BLaER1 treated with 17β-estradiol and CSF1 and Interleukin-3, amounts not matched to agents 10 nM and 100 nM (cell line): Measurements from ENCODE around the gene SLC22A31.

Source experiments
- H3K27ac ChIP-seq, 11 experiments: shearing (Covaris generic); formaldehyde crosslinking; 2 replicates each; pipeline ENCODE4 v1.8.1; 2022
- H3K27me3 ChIP-seq, 11 experiments: shearing (Covaris generic); formaldehyde crosslinking; 2 replicates each; pipeline ENCODE4 v1.8.1; 2022
- H3K36me3 ChIP-seq, 11 experiments: shearing (Covaris generic); formaldehyde crosslinking; 2 replicates each; pipeline ENCODE4 v1.8.1; 2022
- H3K4me1 ChIP-seq, 10 experiments: shearing (Covaris generic); formaldehyde crosslinking; 2 replicates each; pipeline ENCODE4 v1.8.1; 2022
- H3K4me2 ChIP-seq, 11 experiments: shearing (Covaris generic); formaldehyde crosslinking; 2 replicates each; pipeline ENCODE4 v1.8.1; 2022
- H3K4me3 ChIP-seq, 10 experiments: shearing (Covaris generic); formaldehyde crosslinking; 2 replicates each; pipeline ENCODE4 v1.8.1; 2022
- H3K9ac ChIP-seq, 11 experiments: shearing (Covaris generic); formaldehyde crosslinking; 2 replicates each; pipeline ENCODE4 v1.8.1; 2022
- H3K9me3 ChIP-seq, 11 experiments: shearing (Covaris generic); formaldehyde crosslinking; replicated peaks in 1 of 11; 2 replicates each; pipeline ENCODE4 v1.8.1; 2022
- H4K20me1 ChIP-seq, 11 experiments: shearing (Covaris generic); formaldehyde crosslinking; 2 replicates each; pipeline ENCODE4 v1.8.1; 2022
- Cebpa-rat ChIP-seq, 11 experiments: shearing (Covaris generic); IDR thresholded peaks; 2 replicates each; pipeline ENCODE4 v1.8.1; 2022

Gene SLC22A31

DNA sequence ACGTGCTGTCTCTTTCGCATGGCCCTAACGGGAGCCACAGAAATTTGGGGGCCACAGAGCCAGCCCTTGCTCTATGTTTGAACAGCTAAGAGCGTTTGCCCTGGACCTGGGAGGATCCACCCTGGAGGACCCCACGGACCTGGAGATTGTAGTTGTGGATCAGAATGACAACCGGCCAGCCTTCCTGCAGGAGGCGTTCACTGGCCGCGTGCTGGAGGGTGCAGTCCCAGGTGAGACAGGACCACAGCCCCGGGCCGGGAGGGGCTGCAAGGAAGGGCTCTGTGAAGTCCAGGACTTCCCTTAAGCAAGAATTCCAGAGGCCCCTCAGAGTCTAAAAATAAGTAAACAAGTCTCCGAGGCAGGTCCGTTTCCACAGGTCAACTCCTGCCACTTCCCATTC, 16.9 kb downstream of the SLC22A31 start:
- Histone ChIP-seq H3K9ac (no peak overlapping the region), H3K4me2 (no peak overlapping the region), H3K9me3 (no peaks in the 10 kb centered on the region), H3K27me3 (peaks cover 0 to 17% (median 0%) of the 10 kb centered on the region in 11 experiments; a peak in 7 of 22 replicates), H3K4me1 (peaks cover 0 to 37% (median 0%) of the 10 kb centered on the region in 10 experiments; a peak in 8 of 20 replicates), H3K27ac (no peak overlapping the region), H4K20me1 (peaks cover 0 to 14% (median 0%) of the 10 kb centered on the region in 11 experiments; a peak in 2 of 22 replicates), H3K4me3 (no peak overlapping the region), H3K36me3 (no peaks in the 10 kb centered on the region)
- no peak for TF ChIP-seq Cebpa-rat (IDR thresholded peaks at IDR 0.05)

DNA sequence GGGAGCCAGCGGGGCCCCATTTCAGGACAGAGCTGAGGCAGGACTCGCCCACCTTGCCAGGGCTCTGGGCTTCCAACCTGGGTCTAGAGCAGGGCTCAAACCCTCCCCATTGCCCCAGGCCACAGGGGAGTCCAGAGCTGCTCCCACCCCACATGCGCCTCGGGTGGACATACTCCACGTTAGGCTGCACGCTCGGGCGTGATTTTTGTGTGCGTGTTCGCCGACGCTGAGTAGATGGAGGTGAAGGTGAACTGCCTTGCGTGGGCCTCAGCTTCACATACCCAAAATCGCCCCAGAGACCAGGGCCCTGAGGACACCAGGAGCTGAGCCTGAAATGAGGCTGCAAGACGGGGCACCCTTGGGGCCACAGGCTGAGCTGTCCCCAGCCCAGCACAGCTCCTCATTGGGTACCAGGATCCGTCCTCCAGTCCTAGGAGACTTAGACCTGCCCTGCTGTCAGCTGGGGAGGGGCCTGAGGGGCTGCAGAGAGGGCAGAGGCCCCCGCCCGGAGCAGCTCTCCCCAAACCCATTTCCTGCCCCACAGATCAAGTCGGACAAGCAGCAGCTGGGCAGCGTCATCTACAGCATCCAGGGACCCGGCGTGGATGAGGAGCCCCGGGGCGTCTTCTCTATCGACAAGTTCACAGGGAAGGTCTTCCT, 20.6 kb downstream of the SLC22A31 start:
- TF ChIP-seq Cebpa-rat (IDR thresholded peaks at IDR 0.05) = no peak
- Histone ChIP-seq H3K27me3 (peaks cover 0 to 17% (median 0%) of the 10 kb centered on the region in 11 experiments; a peak in 7 of 22 replicates), H3K9ac (no peak overlapping the region), H3K4me1 (peaks cover 17 to 57% (median 28%) of the 10 kb centered on the region in 10 experiments), H3K4me3 (no peak overlapping the region), H4K20me1 (0 out of 22 replicates have a peak, but pooled peaks cover 0 to 11% (median 0%) of the 10 kb centered on the region in 11 experiments), H3K36me3 (no peaks in the 10 kb centered on the region), H3K27ac (no peak overlapping the region), H3K4me2 (peak overlapping the region in 2 of 11 experiments; percentile 2 to 18; a peak in 1 of 22 replicates), H3K9me3 (no peaks in the 10 kb centered on the region)

DNA sequence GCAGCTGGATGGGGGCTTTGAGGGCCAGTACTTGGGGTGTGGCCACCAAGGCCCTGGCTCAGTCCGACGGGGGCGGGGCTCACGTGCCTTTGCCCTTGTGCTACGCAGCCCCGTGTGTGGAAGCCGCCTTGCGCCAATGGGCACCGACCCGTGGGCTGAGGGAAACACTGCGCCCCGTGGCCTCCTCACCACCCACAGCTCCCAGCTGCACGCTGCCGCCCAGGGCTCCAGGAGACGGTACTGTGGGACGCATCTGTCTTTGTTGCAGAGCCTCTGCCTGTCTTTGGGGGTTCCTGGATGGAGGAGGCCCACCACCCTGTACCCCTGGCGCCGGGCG, 21.2 kb downstream of the SLC22A31 start:
- TF ChIP-seq Cebpa-rat (IDR thresholded peaks at IDR 0.05) = no peak
- no peak overlapping the region for H3K27ac ChIP-seq
- peaks cover 0 to 15% (median 0%) of the 10 kb centered on the region in 11 experiments; a peak in 1 of 22 replicates for H4K20me1 ChIP-seq
- peaks cover 23 to 60% (median 35%) of the 10 kb centered on the region in 10 experiments for H3K4me1 ChIP-seq
- H3K9ac ChIP-seq = no peak overlapping the region; a peak in 1 of 22 replicates
- no peak overlapping the region for H3K4me3 ChIP-seq
- no peaks in the 10 kb centered on the region for H3K9me3 ChIP-seq
- H3K36me3 ChIP-seq = no peaks in the 10 kb centered on the region
- peaks cover 0 to 12% (median 0%) of the 10 kb centered on the region in 11 experiments; a peak in 7 of 22 replicates for H3K27me3 ChIP-seq
- H3K4me2 ChIP-seq = 0 out of 22 replicates have a peak overlapping the region, but pooled peaks of 2 of the 11 experiments have one; percentile 2 to 15

DNA sequence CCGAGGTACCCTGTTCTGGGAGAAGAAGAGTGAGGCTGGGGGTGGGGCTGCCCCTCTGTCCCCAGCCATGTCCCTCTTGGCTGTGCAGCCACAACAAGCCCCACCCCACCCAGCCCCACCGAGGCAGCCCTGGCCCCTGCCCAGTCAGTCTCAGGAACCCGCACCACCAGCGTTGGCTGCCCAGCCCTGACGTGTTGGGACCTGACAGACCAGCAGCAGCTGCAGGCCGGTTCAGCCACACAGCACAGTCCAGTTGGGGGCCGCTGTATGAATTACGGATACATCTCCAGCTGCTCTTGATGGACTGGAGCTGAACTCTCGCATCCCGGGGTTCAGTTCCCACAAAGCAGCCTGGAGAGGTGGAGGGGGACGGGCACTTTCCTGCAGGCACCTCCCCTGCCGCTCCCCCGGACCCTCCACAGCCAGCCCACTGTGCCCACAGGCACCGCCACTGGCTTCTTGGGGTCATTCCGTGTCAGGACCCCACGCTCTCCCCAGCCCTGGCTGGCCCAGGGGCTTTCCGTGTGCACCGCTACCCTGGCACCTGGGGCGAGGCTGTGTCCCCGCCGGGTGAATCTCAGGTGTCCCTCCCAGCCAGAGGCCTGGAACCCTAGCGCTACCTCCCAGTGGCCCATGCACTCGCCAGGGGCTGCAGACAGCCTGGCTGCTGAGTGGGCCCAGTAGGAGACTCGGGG, 21.7 kb downstream of the SLC22A31 start:
- no peak for TF ChIP-seq Cebpa-rat (IDR thresholded peaks at IDR 0.05)
- Histone ChIP-seq H4K20me1 (peaks cover 0 to 20% (median 0%) of the 10 kb centered on the region in 11 experiments; a peak in 2 of 22 replicates), H3K4me2 (0 out of 22 replicates have a peak overlapping the region, but pooled peaks of 2 of the 11 experiments have one; percentile 2 to 15), H3K9me3 (no peaks in the 10 kb centered on the region), H3K9ac (no peak overlapping the region; a peak in 1 of 22 replicates), H3K36me3 (no peaks in the 10 kb centered on the region), H3K27me3 (peaks cover 0 to 7% (median 0%) of the 10 kb centered on the region in 11 experiments; a peak in 5 of 22 replicates), H3K4me3 (no peak overlapping the region), H3K27ac (no peak overlapping the region), H3K4me1 (peaks cover 29 to 60% (median 40%) of the 10 kb centered on the region in 10 experiments)

DNA sequence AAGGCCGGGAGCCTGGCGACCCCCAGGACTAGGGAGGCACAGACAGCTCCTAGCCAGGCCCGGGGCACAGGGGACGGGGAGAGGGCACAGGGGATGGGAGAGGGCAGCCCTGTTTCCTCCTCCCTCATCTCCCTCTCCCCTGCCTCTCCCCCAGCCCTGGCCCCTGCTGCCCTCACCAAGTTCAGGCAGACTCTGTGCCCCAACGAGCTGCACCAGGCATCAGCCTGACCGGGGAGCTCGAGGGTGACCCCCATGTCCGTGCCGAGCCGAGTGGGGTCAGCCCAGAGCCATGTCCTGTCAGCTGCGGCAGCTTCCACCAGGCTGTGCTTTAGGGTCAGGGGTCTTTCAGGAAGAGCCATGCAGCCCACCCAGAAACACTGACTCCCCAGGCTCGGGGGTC, 22.8 kb downstream of the SLC22A31 start:
- peak overlapping the region in 2 of 11 experiments; percentile 4 to 26; a peak in 1 of 22 replicates for H3K9ac ChIP-seq
- peak overlapping the region in 1 of 11 experiments; percentile 21; a peak in 1 of 22 replicates for H3K27ac ChIP-seq
- no peaks in the 10 kb centered on the region for H3K36me3 ChIP-seq
- H3K9me3 ChIP-seq = no peaks in the 10 kb centered on the region
- H3K4me1 ChIP-seq = peaks cover 40 to 70% (median 51%) of the 10 kb centered on the region in 10 experiments
- H4K20me1 ChIP-seq = peaks cover 0 to 31% (median 0%) of the 10 kb centered on the region in 11 experiments; a peak in 3 of 22 replicates
- no peaks in the 10 kb centered on the region for H3K27me3 ChIP-seq
- no peak for TF ChIP-seq Cebpa-rat (IDR thresholded peaks at IDR 0.05)
- no peak overlapping the region for H3K4me3 ChIP-seq
- H3K4me2 ChIP-seq = peak overlapping the region in 3 of 11 experiments; percentile 18 to 27 (median 24); a peak in 2 of 22 replicates

DNA sequence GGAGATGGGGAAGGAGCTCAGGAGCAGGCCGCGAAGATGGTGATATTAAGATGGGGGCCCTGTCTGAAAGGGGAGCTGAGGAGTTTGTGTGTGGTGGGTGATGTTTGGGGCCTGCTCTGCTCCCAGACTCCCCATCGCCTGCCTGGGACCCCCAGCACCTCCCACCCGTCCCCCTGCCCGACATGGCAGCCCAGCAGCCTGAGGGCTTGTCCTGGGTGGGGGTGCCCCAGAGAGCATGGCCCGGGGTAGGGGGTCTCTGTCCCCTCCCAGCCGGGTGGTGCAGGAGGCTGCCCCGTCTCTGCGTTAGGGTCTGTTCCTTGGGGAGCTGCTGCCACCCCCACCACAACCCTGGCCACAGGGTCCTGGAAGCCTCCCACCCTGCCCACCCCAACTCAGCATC, 23.6 kb downstream of the SLC22A31 start:
- peak overlapping the region in 3 of 11 experiments; percentile 58 to 67 (median 64); a peak in 1 of 22 replicates for H3K9ac ChIP-seq
- no peak overlapping the region for H3K4me3 ChIP-seq
- TF ChIP-seq Cebpa-rat (IDR thresholded peaks at IDR 0.05) = no peak
- no peaks in the 10 kb centered on the region for H3K27me3 ChIP-seq
- no peaks in the 10 kb centered on the region for H3K9me3 ChIP-seq
- peaks cover 0 to 39% (median 0%) of the 10 kb centered on the region in 11 experiments; a peak in 8 of 22 replicates for H4K20me1 ChIP-seq
- peak overlapping the region in 4 of 11 experiments; percentile 63 to 79 (median 74); a peak in 4 of 22 replicates for H3K27ac ChIP-seq
- H3K36me3 ChIP-seq = no peaks in the 10 kb centered on the region
- H3K4me2 ChIP-seq = peak overlapping the region in 9 of 11 experiments; percentile 24 to 96 (median 86); a peak in 15 of 22 replicates
- H3K4me1 ChIP-seq = peaks cover 47 to 78% (median 58%) of the 10 kb centered on the region in 10 experiments

DNA sequence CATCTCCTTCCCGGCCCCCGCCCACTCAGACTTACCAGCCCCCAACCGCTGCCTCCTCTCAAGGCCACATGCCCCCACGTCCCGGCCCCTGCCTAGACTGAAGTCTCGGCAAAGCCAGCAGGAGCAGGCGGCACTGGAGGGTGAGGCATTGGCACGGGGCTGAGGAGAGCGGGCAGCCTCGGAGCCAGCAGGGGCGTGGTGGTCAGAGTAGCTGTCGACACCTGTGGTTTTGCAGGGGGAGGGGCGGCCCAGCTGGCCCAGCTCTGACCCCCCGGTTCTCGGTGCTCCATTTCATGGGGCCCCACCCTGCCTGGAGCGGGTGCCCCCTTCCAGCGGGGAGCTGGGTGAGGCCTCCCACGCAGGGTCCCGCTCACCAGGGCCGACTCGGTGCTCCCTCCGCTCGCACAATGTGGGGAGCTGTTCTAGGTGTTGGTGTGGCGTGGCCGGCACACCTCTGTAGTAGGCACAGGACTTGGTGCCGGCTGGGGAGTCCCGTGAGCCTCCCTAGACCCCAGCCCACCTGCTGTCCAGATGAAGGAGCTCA, 24.1 kb downstream of the SLC22A31 start:
- Histone ChIP-seq H3K9me3 (no peaks in the 10 kb centered on the region), H3K27ac (peak overlapping the region in 8 of 11 experiments; percentile 37 to 79 (median 60); a peak in 12 of 22 replicates), H3K4me1 (peaks cover 49 to 80% (median 60%) of the 10 kb centered on the region in 10 experiments), H3K27me3 (no peaks in the 10 kb centered on the region), H3K4me3 (no peak overlapping the region), H4K20me1 (peaks cover 0 to 39% (median 0%) of the 10 kb centered on the region in 11 experiments; a peak in 8 of 22 replicates), H3K36me3 (no peaks in the 10 kb centered on the region), H3K9ac (peak overlapping the region in 7 of 11 experiments; percentile 30 to 67 (median 63); a peak in 12 of 22 replicates), H3K4me2 (peak overlapping the region; percentile 76 to 96 (median 88); a peak in 20 of 22 replicates)
- TF ChIP-seq Cebpa-rat (IDR thresholded peaks at IDR 0.05) = no peak

DNA sequence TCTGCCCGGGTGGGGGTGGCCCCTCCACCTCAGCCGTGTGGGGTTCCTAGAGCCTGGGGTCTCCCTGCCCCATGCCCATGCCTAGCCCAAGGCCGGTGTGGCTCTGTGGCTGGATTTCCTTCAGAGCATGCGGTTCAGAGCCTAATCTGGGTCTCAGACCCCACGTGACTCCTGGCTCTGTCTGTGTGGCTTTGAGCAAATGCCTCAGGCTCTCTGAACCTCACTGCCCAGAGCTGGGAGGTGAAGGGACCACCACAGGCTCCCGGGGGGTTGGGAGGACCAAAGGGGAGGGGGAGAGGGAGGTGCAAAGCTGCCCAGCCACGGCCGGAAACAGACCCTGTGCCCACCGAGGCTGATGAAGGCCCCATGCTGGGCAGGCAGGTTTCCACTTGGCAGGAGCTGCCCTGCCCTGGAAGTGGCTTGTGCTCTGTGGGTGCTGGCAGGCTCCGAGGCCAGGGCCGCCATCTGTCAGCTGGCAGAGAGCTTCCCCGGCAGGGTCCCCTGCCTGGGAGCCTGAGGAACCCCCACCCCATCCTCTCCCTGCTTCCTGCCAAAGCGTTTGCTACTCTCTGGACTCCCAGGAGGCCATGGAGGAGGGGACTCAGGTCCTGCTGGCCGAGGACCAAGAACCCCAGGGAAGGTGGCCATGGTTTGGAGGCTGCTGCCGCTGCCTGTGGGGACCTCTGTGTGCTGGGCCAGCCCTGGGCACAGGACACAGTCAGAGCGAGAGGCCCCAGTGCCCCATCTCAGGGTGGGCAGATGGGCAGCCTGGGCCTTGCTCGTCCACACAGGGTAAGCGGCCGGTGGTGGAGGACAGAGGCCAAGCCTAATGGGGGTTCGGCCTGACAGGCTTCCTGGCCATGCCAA, 24.8 kb downstream of the SLC22A31 start:
- TF ChIP-seq Cebpa-rat (IDR thresholded peaks at IDR 0.05) = no peak

More for the DNA sequence above, 24.8 kb downstream of the SLC22A31 start:
- H3K27me3 ChIP-seq = peaks cover 0 to 6% (median 0%) of the 10 kb centered on the region in 11 experiments; a peak in 9 of 22 replicates
- H3K27ac ChIP-seq = peak overlapping the region in 8 of 11 experiments; percentile 37 to 79 (median 60); a peak in 16 of 22 replicates
- H3K4me1 ChIP-seq = peaks cover 54 to 86% (median 66%) of the 10 kb centered on the region in 10 experiments
- no peak overlapping the region; a peak in 2 of 20 replicates for H3K4me3 ChIP-seq
- H3K9ac ChIP-seq = peak overlapping the region in 9 of 11 experiments; percentile 21 to 67 (median 58); a peak in 14 of 22 replicates
- H3K9me3 ChIP-seq = no peaks in the 10 kb centered on the region
- H3K4me2 ChIP-seq = peak overlapping the region; percentile 76 to 96 (median 88)
- peaks cover 0 to 44% (median 5%) of the 10 kb centered on the region in 11 experiments; a peak in 10 of 22 replicates for H4K20me1 ChIP-seq
- no peaks in the 10 kb centered on the region for H3K36me3 ChIP-seq
